Nucleus accumbens (tissue), 56 donors: ENCODE results near the gene MAPT.

ENCODE experiments used
- DNase-seq, 56 donors: peaks; one replicate each; lab custom pipeline; 2025; lab: John Stamatoyannopoulos, UW

MAPT gene

DNA sequence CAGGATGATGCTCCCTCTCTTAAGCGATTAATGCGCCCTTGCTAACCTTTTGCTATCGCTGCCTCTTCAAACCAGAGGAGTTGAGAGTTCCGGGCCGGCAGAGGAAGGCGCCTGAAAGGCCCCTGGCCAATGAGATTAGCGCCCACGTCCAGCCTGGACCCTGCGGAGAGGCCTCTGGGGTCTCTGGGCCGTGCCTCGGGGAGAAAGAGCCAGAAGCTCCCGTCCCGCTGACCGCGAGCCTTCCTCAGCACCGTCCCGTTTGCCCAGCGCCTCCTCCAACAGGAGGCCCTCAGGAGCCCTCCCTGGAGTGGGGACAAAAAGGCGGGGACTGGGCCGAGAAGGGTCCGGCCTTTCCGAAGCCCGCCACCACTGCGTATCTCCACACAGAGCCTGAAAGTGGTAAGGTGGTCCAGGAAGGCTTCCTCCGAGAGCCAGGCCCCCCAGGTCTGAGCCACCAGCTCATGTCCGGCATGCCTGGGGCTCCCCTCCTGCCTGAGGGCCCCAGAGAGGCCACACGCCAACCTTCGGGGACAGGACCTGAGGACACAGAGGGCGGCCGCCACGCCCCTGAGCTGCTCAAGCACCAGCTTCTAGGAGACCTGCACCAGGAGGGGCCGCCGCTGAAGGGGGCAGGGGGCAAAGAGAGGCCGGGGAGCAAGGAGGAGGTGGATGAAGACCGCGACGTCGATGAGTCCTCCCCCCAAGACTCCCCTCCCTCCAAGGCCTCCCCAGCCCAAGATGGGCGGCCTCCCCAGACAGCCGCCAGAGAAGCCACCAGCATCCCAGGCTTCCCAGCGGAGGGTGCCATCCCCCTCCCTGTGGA, 88.6 kb downstream of the MAPT start:
- no peak for DNase-seq

DNA sequence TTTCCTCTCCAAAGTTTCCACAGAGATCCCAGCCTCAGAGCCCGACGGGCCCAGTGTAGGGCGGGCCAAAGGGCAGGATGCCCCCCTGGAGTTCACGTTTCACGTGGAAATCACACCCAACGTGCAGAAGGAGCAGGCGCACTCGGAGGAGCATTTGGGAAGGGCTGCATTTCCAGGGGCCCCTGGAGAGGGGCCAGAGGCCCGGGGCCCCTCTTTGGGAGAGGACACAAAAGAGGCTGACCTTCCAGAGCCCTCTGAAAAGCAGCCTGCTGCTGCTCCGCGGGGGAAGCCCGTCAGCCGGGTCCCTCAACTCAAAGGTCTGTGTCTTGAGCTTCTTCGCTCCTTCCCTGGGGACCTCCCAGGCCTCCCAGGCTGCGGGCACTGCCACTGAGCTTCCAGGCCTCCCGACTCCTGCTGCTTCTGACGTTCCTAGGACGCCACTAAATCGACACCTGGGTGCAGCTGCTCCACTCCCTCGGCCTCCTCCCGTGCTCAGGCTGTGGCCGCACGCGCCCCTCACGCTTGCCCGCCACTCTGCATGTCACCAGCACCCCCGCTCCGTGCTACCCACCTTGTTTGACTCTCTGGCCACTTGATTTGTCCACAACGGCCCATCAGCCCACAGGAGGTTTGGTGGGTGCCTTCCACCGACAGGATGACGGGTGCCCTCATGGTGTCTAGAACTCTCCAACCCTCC, 89.4 kb downstream of the MAPT start:
- DNase-seq, result no peak

DNA sequence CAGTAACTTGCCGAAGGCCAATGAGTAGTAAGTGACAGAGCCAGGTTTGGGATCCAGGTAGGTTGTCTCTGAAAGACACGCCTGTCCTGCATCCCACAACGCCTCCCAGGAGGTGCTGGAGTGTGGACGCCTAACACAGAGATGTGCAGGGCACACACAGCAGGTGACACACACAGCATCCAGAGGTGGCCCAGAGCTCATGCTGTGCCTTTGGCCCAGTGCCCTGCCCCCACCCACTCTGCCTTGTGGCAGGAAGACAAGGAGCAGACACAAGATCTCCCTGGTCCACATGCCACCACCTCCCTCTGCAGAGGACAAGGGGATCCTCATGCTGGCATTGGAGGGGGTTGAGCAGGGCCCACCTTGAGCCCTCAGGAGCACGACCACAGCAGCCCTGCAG, 90.0 kb downstream of the MAPT start:
- no peak for DNase-seq

DNA sequence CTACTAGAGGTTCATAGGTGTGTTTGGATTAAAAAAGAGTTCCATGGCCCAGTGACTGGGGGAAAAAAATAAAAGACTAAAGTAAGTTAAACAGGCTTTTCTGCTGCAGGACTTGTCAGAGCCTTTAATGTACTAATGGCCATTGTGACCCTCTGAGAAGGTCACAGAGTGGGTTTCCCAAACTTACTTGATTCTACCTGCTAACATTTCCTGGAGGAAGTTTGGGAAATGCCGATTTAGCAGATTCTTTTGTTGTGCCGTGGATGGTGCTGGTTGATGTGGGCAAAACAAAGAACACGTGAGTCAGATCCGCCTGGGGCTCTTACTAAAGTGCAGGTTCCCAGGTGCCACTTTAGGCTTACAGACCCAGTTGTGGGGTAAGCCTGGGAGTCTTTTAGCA, 91.1 kb downstream of the MAPT start:
- DNase-seq, result no peak

DNA sequence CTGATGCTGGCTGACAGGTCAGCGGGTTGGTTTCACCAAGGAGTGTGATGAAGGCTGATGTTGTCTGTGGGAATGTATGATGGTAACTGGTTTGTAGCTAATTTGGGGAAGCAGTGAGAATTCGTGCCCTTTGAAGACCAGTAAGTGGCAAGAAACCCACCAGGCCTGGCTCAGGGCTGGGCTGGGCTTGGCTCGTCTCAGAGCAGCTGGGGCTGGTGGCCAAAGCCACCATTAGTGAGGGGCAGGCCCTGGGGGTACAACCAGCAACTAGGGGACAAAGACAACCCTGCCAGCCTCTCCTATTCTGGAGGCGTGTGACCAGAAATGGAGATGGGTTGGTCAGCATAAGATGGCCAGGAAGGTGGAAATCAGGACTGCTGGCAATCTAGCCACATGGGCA, 91.7 kb downstream of the MAPT start:
- DNase-seq, result no peak

DNA sequence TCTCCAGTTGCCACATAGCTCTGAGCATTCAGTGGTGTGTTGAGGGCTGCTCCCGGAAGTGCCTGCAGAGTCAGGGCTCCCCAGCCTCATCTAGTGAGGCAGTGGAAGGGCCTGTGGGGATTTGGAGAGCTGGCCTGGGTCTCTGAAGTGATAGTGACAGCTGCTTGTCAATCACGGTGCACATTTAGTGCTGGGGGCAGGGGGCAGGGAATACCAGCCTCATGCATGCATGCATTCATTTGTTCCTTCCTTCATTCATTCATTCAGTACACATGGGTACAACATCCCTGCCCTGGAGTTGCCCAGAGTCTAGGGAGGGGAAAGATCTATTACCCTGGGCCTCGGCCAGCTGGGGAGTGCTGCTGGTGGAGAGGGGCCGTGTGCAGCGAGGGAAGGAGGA, 93.4 kb downstream of the MAPT start:
- no peak for DNase-seq

DNA sequence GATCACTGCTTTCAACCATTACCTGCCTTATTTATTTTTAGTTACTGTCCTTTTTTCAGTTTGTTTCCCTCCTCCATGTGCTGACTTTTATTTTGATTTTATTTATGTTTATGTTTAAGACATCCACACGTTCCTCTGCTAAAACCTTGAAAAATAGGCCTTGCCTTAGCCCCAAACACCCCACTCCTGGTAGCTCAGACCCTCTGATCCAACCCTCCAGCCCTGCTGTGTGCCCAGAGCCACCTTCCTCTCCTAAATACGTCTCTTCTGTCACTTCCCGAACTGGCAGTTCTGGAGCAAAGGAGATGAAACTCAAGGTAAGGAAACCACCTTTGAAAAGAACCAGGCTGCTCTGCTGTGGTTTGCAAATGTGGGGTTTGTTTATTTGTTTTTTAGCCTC, 95.4 kb downstream of the MAPT start:
- DNase-seq, result no peak

DNA sequence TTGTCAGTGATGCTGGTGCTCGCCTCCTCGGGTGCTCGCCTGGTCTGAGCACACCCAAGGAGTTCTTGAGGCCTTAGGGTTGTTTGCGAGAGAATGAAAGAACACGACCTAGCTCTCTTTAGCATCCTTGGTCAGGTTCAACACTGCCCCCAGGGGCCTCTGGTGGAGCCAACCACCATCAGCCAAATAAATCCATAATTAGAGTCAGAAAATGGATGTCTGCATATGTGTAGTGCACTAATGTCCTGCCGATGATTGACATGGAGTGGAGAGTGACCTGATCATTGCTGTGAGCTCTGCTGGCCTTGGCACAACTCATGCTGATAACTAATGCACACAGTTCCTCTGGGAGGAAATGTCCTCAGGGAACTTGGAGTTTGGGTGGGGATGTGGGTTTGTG, 96.5 kb downstream of the MAPT start:
- DNase-seq, result no peak

DNA sequence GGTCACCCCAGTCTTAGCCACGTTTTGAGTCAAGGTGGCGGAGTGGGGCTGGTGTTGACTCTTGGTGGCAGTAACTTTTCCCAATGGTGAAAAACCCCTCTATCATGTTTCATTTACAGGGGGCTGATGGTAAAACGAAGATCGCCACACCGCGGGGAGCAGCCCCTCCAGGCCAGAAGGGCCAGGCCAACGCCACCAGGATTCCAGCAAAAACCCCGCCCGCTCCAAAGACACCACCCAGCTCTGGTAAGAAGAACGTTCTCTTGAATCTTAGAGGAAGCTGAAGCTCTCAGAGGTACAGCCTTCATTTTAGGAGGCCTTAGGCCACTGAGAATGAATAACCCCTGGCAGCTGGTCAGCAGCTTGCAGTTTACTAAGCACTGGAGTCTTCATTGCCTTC, 97.0 kb downstream of the MAPT start:
- DNase-seq, result no peak

DNA sequence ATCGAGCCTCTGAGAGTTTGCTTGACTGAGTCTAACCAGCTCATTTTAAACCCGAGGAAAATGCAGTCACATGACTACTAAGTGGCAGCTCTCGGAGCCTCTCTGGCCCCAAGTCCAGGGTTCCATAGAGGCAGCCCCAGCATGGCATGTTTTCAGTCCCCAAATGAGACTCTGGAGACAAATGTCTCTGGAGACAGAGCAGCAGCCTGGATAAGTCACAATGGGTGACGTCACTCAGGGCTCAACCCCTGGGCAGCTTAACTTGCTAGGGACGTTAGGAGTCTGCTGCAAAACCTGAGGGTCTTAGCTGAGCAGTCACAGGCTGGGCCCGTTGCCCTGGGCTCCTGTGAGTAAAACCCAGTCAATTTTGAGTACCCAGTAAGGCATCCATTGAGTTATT, 97.8 kb downstream of the MAPT start:
- peak in 6 of 56 donors; percentile 6 to 36 (median 34) for DNase-seq

DNA sequence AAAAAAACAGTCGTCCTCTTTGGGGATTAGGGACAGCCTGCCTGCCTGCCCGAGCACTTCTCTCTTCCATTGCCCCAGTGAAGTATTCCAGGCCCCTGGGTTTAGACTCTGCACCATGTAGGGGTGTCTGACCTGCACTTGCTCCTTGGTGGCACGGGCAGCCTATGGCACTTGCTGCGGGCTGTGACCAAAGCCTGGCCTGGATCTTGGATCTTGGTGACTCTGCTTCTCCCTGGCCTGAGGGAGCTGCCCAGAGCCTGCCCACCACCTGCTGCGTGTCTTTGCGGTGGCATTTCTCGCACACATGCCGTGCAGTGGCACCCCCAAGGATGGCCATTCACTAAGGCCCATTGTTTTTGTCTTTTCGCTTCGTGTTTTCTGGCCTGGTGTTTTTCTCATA, 98.5 kb downstream of the MAPT start:
- no peak for DNase-seq

DNA sequence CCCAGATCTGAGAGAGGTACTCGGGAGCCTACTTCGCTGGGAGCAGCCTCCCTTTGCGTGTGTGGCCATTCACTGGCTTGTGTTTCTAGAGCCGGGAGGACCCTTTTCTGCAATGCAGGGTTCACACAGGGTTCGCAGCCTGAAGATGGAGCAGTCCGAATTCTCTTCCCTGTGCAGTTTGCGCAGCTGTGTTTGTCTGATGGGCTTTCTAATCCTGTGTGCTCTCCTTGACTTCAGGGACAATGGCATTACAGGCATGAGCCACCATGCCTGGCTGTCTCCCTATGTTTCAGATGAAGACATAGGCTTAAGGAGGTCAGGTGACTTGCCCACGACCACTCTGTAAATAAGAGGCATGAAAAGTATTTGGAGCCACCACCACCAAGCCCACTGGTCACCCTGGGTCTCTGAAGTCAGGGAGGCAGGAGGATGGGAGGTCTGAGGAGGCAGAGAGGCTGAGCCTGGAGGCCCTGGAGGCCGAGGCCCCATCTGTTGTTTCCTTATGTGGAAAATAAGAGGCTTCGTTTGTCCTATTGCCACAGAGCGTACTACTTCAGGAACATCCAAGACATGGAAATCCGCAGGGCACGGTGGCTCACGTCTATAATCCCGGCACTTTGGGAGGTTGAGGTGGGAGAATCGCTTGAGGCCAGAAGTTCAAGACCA, 99.7 kb downstream of the MAPT start:
- DNase-seq, result no peak

DNA sequence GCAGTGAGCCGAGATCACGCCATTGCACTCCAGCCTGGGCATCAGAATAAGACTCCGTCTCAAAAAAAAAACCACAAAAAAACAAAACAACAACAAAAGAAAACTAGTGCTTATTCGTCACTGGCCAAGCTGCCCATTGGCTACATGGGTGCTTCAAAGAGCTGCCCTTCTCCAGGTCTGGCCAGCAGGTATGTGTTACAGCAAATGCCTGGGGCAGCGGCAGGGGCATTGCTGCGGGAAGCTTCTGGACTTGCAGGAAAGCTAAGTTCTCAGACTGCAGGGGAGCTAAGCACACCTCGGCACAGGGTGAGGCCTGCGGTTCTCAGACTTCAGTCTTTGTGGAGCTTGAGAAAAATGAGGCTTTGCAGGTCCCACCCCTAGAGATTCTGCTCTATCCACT, 100.6 kb downstream of the MAPT start:
- DNase-seq, result no peak

DNA sequence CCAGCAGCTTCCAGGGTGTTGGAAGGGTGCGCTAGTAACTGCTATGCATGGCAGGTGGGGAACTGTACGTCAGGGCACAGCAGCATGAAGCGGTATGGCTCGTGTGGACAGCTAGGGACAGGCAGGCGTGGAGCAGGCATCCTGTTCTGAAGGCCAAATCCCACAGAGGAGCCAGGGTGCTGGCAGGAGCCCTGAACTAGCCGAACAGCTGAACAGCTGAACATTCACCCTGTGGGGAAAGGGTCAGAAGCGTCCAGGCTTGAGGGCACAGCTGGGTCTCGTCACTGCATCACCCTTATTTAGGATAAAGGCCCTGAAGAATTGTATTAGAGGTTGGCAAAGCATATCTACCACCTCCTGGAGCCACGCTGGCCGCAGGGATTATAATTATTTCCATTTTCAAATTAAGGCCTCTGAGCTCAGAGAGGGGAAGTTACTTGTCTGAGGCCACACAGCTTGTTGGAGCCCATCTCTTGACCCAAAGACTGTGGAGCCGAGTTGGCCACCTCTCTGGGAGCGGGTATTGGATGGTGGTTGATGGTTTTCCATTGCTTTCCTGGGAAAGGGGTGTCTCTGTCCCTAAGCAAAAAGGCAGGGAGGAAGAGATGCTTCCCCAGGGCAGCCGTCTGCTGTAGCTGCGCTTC, 101.4 kb downstream of the MAPT start:
- DNase-seq, result no peak

DNA sequence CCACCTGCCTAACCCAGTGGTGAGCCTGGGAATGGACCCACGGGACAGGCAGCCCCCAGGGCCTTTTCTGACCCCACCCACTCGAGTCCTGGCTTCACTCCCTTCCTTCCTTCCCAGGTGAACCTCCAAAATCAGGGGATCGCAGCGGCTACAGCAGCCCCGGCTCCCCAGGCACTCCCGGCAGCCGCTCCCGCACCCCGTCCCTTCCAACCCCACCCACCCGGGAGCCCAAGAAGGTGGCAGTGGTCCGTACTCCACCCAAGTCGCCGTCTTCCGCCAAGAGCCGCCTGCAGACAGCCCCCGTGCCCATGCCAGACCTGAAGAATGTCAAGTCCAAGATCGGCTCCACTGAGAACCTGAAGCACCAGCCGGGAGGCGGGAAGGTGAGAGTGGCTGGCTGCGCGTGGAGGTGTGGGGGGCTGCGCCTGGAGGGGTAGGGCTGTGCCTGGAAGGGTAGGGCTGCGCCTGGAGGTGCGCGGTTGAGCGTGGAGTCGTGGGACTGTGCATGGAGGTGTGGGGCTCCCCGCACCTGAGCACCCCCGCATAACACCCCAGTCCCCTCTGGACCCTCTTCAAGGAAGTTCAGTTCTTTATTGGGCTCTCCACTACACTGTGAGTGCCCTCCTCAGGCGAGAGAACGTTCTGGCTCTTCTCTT, 102.1 kb downstream of the MAPT start:
- DNase-seq, result no peak

DNA sequence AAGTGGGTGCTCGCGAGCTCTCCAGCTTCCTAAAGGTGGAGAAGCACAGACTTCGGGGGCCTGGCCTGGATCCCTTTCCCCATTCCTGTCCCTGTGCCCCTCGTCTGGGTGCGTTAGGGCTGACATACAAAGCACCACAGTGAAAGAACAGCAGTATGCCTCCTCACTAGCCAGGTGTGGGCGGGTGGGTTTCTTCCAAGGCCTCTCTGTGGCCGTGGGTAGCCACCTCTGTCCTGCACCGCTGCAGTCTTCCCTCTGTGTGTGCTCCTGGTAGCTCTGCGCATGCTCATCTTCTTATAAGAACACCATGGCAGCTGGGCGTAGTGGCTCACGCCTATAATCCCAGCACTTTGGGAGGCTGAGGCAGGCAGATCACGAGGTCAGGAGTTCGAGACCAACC, 102.8 kb downstream of the MAPT start:
- DNase-seq, result no peak

DNA sequence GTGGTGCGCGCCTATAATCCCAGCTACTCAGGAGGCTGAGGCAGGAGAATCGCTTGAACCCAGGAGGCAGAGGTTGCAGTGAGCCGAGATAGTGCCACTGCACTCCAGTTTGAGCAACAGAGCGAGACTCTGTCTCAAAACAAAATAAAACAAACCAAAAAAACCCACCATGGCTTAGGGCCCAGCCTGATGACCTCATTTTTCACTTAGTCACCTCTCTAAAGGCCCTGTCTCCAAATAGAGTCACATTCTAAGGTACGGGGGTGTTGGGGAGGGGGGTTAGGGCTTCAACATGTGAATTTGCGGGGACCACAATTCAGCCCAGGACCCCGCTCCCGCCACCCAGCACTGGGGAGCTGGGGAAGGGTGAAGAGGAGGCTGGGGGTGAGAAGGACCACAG, 103.3 kb downstream of the MAPT start:
- DNase-seq, result no peak

DNA sequence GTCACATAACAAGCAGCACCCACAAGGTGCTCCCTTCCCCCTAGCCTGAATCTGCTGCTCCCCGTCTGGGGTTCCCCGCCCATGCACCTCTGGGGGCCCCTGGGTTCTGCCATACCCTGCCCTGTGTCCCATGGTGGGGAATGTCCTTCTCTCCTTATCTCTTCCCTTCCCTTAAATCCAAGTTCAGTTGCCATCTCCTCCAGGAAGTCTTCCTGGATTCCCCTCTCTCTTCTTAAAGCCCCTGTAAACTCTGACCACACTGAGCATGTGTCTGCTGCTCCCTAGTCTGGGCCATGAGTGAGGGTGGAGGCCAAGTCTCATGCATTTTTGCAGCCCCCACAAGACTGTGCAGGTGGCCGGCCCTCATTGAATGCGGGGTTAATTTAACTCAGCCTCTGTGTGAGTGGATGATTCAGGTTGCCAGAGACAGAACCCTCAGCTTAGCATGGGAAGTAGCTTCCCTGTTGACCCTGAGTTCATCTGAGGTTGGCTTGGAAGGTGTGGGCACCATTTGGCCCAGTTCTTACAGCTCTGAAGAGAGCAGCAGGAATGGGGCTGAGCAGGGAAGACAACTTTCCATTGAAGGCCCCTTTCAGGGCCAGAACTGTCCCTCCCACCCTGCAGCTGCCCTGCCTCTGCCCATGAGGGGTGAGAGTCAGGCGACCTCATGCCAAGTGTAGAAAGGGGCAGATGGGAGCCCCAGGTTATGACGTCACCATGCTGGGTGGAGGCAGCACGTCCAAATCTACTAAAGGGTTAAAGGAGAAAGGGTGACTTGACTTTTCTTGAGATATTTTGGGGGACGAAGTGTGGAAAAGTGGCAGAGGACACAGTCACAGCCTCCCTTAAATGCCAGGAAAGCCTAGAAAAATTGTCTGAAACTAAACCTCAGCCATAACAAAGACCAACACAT, 104.9 kb downstream of the MAPT start, which contains the start of gene STH:
TSS of gene STH (plus strand) at position 264 of the 913 bp plus-strand sequence. CDS start at position 294, 30 bp downstream.
- DNase-seq, result no peak

DNA sequence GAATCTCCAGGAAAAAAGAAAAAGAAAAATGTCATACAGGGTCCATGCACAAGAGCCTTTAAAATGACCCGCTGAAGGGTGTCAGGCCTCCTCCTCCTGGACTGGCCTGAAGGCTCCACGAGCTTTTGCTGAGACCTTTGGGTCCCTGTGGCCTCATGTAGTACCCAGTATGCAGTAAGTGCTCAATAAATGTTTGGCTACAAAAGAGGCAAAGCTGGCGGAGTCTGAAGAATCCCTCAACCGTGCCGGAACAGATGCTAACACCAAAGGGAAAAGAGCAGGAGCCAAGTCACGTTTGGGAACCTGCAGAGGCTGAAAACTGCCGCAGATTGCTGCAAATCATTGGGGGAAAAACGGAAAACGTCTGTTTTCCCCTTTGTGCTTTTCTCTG, 105.5 kb downstream of the MAPT start:
- no peak for DNase-seq
